ENCODE results near the gene DDTL.

DNA sequence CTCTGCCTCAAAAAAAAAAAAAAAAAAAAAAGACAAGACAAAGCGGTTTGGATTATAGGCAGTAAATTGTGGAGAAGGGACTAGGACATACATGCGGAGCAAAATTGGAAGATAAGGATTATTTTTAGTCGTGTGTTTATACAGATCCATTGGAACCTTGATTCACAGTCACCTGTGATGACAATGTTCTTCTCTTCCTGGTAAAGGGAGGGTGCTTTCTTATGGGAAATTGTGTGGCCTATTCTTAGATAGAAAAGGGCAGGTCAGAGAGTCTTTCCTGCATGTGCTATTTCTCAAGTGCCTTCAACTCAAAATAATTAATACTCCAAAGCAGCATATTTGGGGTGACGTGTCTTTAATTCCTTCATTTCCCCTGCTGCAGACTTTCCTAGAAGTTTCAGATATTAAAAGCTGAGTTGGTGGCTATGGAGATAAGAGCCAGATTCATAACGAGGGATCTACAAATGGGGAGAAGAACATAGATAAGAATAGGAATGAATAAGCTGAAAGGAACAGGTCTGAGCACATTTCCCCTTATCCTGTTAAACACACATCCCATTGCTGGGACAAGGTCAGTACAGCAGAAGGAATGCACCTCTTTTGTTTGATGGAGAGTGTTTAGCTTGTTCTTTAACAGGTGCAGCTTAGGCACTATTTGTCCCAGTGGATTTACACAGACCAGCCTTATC, 28.2 kb upstream of the DDTL start:
- TF ChIP-seq, protein P1, sequence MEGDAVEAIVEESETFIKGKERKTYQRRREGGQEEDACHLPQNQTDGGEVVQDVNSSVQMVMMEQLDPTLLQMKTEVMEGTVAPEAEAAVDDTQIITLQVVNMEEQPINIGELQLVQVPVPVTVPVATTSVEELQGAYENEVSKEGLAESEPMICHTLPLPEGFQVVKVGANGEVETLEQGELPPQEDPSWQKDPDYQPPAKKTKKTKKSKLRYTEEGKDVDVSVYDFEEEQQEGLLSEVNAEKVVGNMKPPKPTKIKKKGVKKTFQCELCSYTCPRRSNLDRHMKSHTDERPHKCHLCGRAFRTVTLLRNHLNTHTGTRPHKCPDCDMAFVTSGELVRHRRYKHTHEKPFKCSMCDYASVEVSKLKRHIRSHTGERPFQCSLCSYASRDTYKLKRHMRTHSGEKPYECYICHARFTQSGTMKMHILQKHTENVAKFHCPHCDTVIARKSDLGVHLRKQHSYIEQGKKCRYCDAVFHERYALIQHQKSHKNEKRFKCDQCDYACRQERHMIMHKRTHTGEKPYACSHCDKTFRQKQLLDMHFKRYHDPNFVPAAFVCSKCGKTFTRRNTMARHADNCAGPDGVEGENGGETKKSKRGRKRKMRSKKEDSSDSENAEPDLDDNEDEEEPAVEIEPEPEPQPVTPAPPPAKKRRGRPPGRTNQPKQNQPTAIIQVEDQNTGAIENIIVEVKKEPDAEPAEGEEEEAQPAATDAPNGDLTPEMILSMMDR (IDR thresholded peaks at IDR 0.05) = no peak
- TF ChIP-seq POLR2A (IDR thresholded peaks at IDR 0.05) = no peak

All from testis (tissue), 2 donors.